UCSD-AML1 (cell line): ENCODE data around the gene GPANK1.

Experiments used
- DNase-seq: peaks from one replicate; lab custom pipeline; 2025; ENCODE audit not compliant: unreplicated experiment; lab: John Stamatoyannopoulos, UW

GPANK1 gene

DNA sequence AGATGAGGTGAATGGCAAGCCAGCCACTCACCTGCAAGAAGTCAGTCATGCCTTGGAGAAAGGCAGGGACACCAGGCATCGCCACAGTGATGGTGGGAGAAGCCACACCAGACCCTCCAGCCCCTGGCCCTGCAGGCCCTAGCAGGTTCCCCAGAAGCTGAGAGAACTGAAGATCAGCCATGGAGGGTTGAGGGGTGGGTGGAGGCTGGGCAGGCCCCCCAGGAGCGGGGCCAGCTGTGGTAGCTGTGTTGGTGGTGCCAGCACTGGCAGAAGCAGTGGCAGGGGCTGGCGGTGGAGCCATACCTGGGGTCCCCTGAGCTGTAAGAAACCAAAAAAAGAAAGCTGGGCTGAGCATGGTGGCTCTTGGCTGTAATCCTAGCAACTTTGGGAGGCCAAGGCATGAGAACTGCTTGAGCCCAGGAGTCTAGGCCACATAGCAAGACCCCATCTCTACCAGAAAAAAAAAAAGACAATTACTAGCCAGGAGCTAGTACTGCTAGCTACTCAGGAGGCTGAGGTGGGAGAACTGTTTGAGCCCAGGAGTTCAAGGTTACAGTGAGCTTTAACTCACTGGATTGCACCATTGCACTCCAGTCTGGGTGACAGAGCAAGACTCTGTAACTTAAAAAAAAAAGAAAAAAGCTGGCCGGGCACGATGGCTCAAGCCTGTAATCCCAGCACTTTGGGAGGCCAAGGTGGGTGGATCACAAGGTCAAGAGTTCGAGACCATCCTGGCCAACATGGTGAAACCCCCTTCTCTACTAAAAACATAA, 21.8 kb downstream of the GPANK1 start:
- no peak for DNase-seq

DNA sequence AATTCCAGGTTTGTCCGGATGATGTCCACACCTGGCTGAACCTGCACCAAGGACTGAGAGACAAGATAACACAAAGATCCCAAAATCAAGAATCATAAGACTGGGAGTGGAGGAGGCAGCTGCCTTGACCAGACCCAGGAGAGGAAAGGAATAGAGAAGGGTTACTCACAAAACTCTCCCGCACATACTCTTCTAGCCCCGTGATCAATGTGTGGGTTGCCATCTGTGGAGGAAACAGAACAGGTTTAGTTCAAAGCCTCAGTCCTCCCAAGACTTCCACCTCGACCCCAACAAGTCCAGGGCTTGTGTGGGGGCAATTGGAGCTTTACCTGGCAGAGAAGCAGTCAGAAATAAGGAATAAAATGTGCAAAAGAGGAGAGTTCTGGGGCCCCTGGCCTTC, 23.4 kb downstream of the GPANK1 start:
- DNase-seq: no peak

DNA sequence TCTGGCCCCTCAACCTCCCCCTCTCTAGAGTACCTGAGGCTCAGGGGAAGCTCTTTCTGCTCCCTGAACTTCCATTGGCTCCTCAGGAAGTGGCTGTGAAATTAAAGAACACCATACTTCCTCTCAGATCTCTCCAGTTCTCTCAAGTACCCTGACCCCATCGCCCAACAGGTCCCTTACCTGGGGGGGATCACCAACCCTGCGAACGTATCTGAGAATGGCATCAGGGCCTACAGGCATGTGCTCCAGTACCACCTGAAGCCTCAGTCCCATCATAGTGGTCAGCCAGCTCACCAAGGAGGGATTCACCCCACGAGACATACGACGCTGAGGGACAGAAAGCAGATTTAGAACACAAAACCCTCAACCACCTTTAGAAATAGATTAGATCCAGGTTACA, 24.2 kb downstream of the GPANK1 start:
- DNase-seq: no peak

DNA sequence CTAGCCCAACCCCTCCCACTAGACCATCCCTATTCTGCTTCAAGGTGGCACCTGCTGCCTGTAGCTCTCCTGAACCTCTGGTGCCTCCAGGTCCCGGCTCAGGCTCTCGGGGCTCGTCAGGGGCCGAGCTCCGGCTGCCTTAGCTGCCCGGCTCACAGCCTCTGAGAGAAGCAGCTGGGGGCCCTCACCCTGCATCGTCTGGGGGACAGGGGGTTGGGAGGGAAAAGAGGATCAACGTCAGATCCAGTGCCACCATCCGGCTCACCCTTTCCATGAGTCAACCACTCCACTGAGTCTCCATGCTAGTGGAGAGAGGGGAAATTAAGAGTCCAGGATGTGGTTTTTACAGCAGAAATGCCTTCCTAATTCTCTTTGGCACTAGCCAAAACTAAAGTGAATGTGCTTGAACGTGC, 25.3 kb downstream of the GPANK1 start:
- DNase-seq: peak; percentile 66

DNA sequence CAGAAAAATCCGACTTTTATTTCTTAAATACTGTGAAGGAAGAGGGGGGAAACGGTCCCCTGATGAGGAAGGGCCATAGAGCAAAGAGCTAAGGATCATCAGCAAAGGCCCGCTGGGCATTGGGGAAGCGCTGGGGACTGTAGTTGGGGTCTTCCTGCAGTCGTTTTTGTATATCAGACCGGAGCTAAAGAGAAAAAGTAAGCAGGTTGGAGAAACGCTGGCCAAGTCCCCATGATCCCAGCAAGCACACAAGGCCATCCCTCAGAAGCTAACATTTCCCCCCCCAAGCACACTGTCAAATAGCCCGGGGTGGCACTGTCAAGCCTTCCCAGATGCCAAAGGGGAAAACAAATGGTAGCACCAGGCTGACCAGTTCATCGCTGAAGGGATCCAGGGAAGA, 25.8 kb downstream of the GPANK1 start:
- DNase-seq: no peak

DNA sequence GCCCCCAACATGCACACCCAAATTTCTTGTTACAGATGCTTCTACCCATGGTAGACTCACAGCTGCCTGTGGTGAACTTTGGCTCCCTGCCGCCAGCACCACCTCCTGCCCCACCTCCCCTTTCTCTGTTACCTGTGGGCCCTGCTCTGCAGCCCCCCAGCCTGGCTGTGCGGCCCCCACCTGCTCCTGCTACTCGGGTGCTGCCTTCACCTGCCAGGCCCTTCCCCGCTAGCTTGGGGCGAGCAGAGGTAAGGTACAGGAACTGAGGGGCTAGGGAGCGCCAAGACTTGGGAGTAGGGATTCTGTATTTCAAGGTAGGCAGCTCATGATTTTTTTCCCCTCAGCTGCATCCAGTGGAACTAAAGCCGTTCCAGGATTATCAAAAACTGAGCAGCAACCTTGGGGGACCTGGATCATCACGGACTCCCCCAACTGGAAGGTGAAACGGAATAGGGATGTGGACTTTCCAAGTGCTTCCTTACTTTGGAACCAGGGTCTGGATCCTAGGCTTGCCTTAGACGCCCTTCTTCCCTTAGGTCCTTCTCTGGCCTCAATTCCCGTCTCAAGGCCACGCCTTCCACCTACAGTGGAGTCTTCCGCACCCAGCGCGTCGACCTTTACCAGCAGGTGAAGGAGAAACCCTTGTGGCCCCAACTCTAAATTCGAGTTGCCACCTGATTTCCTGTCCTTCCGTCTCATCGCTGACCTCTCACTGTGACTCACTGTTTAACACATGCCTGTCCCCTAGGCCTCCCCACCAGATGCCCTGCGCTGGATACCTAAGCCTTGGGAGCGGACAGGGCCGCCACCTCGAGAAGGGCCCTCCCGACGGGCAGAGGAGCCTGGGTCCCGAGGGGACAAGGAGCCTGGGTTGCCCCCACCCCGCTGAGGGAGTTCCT, 27.9 kb downstream of the GPANK1 start:
- DNase-seq: no peak

DNA sequence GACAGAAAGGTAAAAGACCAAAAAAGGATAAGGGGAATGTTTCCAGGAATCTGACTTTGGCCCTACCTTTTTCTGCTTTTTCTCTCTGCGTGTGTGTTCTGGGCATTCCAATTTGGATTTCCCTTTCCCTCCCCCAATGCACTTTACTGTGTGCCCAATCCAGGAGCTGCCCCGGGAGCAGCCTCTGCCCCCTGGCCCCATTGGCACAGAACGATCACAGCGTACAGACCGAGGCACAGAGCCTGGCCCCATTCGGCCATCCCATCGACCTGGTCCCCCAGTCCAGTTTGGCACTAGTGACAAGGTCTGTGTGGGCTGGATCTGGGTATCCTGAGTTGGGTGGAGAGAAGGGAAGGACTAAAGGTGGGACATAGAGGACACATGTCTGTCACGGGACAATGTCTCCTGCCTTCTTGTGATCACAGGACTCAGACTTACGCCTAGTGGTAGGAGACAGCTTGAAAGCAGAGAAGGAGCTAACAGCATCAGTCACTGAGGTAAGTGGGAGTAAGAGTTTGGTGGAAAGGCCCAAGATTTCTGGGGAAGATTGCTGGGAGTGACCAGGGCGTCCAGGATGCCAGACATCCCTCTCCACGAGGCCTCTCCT, 29.7 kb downstream of the GPANK1 start:
- DNase-seq: no peak

DNA sequence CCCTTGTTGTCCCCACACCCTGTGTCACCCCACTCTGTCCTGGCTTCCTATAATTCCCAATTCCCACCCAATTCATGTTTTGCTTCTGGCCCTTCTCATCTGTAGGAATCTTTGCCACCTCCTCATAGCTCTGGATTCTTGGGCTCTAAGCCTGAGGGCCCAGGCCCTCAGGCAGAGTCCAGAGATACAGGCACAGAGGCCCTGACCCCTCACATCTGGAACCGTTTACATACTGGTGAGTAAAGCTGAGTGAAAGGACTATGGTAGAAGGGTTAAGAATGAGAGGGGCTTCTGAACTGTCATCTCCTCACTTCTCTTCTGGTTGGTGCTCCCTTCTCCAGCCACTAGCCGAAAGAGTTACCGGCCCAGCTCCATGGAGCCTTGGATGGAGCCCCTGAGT, 30.7 kb downstream of the GPANK1 start:
- no peak for DNase-seq

DNA sequence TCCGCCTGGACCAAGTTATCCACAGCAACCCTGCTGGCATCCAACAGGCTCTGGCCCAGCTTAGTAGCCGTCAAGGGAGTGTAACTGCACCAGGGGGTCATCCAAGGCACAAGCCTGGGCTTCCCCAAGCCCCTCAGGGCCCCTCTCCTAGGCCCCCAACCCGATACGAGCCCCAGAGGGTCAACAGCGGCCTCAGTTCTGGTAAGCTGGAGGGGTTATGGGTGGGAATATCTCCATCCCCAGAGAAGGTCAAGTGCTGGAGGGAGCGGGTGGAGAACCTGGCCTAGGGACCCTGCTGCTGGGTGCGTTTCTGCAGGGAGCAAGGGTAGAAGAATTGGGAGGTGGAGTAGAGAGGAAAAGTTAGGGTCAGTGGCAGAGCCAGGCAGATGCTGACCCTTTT, 31.4 kb downstream of the GPANK1 start:
- no peak for DNase-seq

DNA sequence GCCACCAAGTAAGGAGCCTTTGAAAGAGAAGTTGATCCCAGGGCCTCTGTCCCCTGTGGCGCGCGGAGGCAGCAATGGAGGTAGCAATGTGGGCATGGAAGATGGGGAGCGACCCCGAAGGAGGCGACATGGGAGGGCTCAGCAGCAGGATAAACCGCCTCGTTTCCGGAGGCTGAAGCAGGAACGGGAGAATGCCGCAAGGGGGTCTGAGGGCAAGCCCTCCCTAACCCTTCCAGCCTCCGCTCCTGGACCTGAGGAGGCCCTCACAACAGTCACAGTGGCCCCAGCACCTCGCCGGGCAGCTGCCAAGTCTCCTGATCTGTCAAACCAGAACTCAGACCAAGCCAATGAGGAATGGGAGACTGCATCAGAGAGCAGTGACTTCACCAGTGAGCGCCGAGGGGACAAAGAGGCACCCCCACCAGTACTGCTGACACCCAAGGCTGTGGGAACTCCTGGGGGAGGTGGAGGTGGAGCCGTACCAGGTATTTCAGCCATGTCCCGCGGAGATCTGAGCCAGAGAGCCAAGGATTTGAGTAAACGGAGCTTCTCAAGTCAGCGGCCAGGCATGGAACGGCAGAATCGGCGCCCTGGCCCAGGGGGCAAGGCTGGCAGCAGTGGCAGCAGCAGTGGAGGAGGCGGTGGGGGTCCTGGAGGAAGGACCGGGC, 32.4 kb downstream of the GPANK1 start:
- DNase-seq: no peak

DNA sequence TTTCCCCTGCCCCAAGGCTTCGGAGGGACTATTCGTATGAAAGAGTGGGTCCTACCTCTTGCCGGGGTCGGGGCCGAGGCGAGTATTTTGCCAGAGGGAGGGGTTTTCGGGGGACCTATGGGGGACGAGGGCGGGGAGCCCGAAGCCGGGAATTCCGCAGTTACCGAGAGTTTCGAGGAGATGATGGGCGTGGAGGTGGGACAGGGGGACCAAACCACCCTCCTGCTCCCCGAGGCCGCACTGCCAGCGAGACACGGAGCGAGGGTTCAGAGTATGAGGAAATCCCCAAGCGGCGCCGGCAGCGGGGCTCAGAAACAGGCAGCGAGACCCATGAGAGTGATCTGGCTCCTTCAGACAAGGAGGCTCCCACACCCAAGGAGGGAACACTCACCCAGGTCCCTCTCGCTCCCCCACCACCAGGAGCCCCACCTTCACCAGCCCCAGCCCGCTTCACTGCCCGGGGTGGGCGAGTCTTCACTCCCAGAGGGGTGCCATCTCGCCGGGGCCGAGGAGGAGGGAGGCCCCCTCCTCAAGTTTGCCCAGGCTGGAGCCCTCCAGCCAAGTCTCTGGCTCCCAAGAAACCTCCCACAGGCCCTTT, 33.0 kb downstream of the GPANK1 start:
- DNase-seq: no peak

DNA sequence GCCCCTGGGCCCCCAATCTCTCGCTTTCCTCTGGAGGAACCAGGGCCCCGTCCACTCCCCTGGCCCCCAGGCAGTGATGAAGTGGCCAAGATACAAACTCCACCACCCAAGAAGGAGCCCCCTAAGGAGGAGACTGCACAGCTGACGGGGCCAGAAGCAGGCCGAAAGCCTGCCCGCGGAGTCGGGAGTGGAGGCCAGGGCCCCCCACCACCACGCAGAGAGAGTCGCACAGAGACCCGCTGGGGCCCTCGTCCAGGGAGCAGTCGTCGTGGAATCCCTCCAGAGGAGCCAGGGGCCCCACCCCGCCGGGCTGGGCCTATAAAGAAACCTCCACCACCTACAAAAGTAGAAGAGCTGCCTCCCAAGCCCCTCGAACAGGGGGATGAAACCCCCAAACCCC, 33.6 kb downstream of the GPANK1 start:
- no peak for DNase-seq

DNA sequence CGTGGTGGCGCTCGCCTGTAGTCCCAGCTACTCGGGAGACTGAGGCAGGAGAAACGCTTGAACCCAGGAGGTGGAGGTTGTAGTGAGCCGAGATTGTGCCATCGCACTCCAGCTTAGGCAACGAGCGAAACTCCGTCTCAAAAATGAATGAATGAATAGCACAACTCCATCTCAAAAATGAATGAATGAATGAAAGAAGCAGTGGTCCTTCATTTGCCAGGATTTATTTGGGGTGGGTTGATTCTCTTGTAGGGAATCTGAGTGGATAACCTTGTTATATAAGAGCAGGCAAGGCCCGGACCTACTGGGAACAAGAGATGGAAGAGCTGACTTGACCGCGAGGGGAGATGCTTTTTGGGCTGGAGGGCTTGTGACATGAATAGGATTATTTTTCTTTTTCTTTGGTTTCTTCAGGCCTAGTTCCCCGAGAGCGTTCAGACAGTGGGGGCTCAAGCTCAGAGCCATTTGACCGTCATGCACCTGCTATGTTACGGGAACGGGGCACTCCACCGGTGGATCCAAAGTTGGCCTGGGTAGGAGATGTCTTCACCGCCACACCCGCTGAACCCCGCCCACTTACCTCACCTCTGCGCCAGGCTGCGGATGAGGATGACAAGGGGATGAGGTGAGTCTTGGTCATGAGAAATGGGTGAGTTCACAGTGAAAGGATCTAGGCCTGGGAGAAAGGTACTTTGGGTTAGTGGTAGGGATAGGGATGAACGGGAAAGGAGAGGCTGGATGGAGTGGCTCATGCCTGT, 34.4 kb downstream of the GPANK1 start:
- DNase-seq: no peak

DNA sequence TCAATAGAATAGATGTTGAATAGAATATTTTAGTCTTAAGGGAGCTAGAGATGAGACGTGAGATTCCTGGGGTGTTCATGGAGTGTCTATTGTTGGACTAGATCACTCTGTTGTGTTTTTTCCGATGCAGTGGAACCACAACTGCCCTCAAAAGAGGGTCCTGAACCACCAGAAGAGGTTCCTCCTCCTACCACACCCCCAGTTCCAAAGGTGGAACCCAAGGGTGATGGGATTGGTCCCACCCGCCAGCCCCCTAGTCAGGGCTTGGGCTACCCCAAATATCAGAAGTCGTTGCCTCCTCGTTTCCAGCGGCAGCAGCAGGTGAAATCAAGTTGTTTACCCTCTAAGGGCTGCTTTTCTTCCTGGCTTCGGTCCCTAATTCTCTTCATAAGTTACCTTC, 35.8 kb downstream of the GPANK1 start:
- DNase-seq: no peak

DNA sequence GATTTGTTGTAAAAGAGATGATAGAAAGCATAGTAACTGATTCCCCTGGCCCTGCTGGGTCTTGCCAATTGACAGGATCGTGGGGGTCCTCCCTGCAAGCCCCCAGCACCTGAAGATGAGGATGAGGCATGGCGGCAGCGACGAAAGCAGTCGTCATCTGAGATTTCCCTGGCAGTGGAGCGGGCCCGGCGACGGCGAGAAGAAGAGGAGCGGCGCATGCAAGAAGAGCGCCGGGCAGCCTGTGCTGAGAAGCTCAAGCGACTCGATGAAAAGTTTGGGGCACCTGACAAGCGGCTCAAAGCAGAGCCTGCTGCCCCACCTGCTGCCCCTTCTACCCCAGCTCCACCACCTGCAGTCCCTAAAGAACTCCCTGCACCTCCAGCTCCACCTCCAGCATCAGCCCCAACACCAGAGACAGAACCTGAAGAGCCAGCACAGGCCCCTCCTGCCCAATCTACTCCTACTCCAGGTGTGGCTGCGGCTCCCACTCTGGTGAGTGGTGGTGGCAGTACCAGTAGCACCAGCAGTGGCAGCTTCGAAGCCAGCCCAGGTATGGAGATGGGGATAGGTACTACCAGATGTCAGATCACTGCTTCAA, 37.0 kb downstream of the GPANK1 start:
- DNase-seq: no peak

DNA sequence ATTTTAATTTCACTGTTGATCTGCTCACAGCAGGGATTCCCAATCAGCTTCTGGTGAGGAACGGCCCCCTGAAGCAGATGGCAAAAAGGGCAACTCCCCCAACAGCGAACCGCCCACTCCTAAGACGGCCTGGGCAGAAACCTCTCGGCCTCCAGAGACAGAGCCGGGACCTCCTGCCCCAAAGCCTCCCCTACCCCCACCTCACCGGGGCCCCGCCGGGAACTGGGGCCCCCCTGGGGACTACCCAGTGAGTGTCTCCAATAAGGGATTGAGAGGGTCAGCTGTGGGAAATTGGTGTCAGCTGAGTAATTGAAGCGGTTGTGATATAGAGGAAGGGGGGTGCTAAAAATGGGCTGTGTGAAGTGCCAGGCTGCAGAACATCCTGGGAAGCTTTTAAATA, 37.8 kb downstream of the GPANK1 start:
- no peak for DNase-seq

DNA sequence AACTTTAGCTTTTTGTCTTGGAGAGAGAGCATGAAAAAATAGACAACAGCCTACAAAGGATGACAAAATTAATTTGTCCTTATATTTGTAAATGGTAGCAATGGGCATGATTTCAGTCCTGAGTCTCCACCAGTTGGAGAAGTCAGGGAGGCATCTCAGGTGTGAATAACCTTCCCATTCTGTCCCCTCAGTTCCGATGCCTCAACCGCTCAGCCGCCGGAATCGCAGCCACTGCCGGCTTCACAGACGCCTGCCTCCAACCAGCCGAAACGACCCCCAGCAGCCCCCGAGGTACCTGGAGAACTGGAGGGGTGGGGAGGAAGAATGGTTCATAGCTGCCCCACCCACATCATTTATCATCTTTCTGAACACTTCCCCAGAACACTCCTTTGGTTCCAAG, 40.7 kb downstream of the GPANK1 start:
- DNase-seq: no peak

DNA sequence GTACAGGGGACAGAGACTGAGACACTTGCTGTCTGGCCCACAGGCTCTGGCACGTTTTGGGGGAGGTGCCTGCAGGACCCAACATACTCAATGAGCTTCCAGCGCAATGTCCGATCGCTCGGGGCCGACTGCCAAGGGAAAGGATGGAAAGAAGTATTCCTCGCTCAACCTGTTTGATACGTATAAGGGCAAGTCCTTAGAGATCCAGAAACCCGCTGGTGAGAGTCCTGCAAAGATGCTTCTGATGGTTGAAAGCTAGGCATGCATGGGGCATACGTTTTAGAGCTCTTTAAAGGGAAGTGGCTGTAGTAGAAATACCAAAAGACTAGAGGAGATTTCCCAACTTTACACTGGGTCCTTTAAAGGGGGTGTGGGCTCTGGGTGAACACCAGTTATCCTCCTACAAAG, 42.1 kb downstream of the GPANK1 start:
- DNase-seq: no peak

DNA sequence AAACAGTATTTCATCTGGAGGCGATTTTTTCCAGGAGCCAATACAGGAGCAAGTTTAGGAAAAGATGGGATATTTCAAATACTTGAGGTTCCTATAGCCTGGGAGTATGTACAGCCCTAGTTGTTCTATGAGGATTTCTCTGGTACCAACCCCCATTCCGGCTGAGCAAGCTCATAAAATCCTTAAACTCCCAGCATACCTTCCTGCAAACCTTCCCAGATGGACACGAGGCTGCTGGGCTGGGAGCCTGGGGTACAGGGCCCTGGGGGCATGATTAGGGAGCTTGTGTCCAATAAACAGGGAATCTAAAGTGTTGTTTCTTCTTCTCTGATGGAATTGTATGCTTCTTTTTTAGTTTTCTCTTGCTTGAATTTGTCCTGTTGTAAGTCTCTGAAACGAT, 42.8 kb downstream of the GPANK1 start:
- no peak for DNase-seq
